CD8-positive, alpha-beta memory T cell (primary cell): ENCODE data around the gene BLVRB. TPM values are rescaled to one million over a fixed set of nuclear protein-coding genes. Genes with fewer than 3 reads are reported as not detected.

Source experiments
- CTCF ChIA-PET: fragments of 350-600 bp; sonication (Branson Sonifier 250); formaldehyde crosslinking; loops from one replicate; lab custom pipeline; 2021; ENCODE audit warnings: antibody characterized with exemption; lab: Charles Lee
- POLR2A ChIA-PET: fragments of 350-600 bp; sonication (Branson Sonifier 250); formaldehyde crosslinking; loops from one replicate; lab custom pipeline; 2021; ENCODE audit warnings: antibody characterized with exemption; lab: Charles Lee
- DNase-seq, 5 donors: peaks; one replicate each; pipeline versions ENCODE4 v3.0.0 to v3.0.0-alpha.2; 2020 to 2022; ENCODE audit warnings: mixed read lengths in 1 of 5
- H3K27ac ChIP-seq: one replicate; pipeline ENCODE4 v1.7.0; 2013; ENCODE audit warnings: low read depth, mild to moderate bottlenecking, low read length, moderate library complexity
- H3K27me3 ChIP-seq: 2 replicates; pipeline ENCODE4 v1.7.0; 2013; ENCODE audit warnings: low read length, mild to moderate bottlenecking; ENCODE audit not compliant: insufficient read depth, poor library complexity, severe bottlenecking
- H3K36me3 ChIP-seq: 2 replicates; pipeline ENCODE4 v1.7.0; 2013; ENCODE audit warnings: mild to moderate bottlenecking, low read length, moderate library complexity; ENCODE audit not compliant: insufficient read depth
- H3K4me1 ChIP-seq: 2 replicates; pipeline ENCODE4 v1.7.0; 2013; ENCODE audit warnings: mild to moderate bottlenecking, low read length, moderate library complexity; ENCODE audit not compliant: insufficient read depth
- H3K4me3 ChIP-seq: 2 replicates; pipeline ENCODE4 v1.7.0; 2013; ENCODE audit warnings: mild to moderate bottlenecking, low read length
- H3K9me3 ChIP-seq: 2 replicates; pipeline ENCODE4 v1.7.0; 2013; ENCODE audit warnings: mild to moderate bottlenecking, low read length
- H3K27ac Mint-ChIP-seq, 8 donors: one replicate each; pipeline ENCODE4 v1.8.0; 2020 to 2021; ENCODE audit warnings: mixed read lengths in 8 of 8, mild to moderate bottlenecking in 6 of 8, inconsistent platforms in 3 of 8, moderate library complexity in 3 of 8
- H3K27me3 Mint-ChIP-seq, 2 donors: one replicate each; pipeline ENCODE4 v1.8.0; 2020 to 2021; ENCODE audit warnings: mixed read lengths in 2 of 2, mild to moderate bottlenecking in 1 of 2, moderate library complexity in 1 of 2
- H3K36me3 Mint-ChIP-seq, 3 donors: one replicate each; pipeline ENCODE4 v1.8.0; 2020 to 2021; ENCODE audit warnings: mixed read lengths in 3 of 3, inconsistent platforms in 1 of 3, mild to moderate bottlenecking in 1 of 3
- H3K4me1 Mint-ChIP-seq, 3 donors: one replicate each; pipeline ENCODE4 v1.8.0; 2020 to 2021; ENCODE audit warnings: mixed read lengths in 3 of 3, inconsistent platforms in 1 of 3, mild to moderate bottlenecking in 1 of 3
- H3K4me3 Mint-ChIP-seq, 7 donors: one replicate each; pipeline ENCODE4 v1.8.0; 2020 to 2021; ENCODE audit warnings: mixed read lengths in 7 of 7, mild to moderate bottlenecking in 6 of 7, moderate library complexity in 4 of 7, inconsistent platforms in 2 of 7
- H3K9me3 Mint-ChIP-seq, 5 donors: one replicate each; pipeline ENCODE4 v1.8.0; 2020 to 2022; ENCODE audit warnings: mixed read lengths in 5 of 5, mild to moderate bottlenecking in 3 of 5, moderate library complexity in 2 of 5, inconsistent platforms in 1 of 5
- polyA plus RNA-seq: library from polyadenylated mRNA; unstranded; fragments of 300-500 nt; fragmentation: Illumina TruSeq; gene quantifications from one replicate; pipeline ENCODE4 v1.2.3, GENCODE V29; 2021
- total RNA-seq, 2 experiments: library from RNA; stranded (reverse); gene quantifications; one replicate each; pipeline ENCODE4 v1.2.3, GENCODE V29; 2021

The BLVRB gene
- total and polyA plus RNA-seq, 3 experiments from 2014 or later, result 17.4 to 22.8 (median 18.9) TPM

DNA sequence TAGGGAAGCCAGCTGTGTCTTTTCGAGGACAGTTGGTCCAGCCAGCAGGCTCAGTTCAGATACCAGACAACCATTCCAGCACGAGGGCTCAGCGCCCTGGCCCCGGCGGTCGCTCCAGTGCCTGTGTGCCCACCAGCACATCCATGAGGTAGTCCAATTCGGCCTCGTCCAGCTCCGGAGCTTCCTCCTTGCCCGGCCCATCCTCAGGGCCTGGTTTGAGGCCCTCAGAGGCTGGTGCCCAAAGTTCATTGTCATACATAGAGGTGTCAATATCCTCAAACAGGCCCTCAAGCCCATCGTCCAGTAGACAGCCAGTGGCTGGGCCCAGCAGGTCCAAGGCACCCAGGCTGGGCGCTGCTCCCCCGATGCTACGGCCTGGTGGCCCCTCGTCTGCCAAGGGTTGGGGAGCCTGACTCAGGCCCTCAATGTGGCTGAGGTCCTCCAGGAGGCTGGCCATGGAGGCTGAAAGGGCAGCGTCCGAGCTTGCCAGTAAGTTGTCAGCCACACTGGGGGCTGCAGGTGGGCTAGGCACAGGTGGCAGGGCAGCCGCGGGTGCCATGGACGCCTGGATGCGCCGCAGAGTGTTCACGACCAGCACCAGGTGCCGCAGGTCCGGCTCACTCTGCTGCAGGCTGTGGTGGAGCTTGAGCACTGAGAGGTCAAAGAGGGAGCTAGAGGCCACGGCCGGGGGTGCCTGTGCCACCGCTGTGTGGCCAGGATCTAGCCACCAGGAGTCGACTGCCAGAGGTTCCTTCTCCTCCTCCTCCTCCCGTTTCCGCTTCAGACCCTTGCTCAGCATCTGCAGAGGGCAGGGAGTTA lies 42.6 kb downstream of the BLVRB start:
- Mint-ChIP-seq H3K9me3 (no peaks in the 10 kb centered on the region), H3K27ac (peak overlapping the region in 3 of 8 donors; percentile 21 to 94 (median 60)), H3K4me1 (peaks cover 28 to 37% (median 35%) of the 10 kb centered on the region in 3 donors), H3K36me3 (peaks cover 0 to 26% (median 0%) of the 10 kb centered on the region in 3 donors), H3K27me3 (peaks cover 0 to 6% of the 10 kb centered on the region in 2 donors), H3K4me3 (peak overlapping the region in 6 of 7 donors; percentile 26 to 96 (median 67))
- Histone ChIP-seq H3K27ac (no peak overlapping the region), H3K27me3 (no peaks in the 10 kb centered on the region), H3K36me3 (no peaks in the 10 kb centered on the region), H3K9me3 (no peaks in the 10 kb centered on the region), H3K4me3 (no peak overlapping the region), H3K4me1 (peaks cover 20% of the 10 kb centered on the region)
- ChIA-PET POLR2A (interaction anchor here (0.6 to 1.3 kb wide), 2 partner anchors 20 to 27 kb away, joined by 3 to 4 read pairs; no protein-coding TSS in a partner anchor), CTCF (interaction anchor here (1.0 to 4.3 kb wide), 3 partner anchors 15 to 179 kb away, joined by 3 to 46 read pairs (median 5); partner anchors contain the start of genes BLVRB and SPTBN4)
- no peak for DNase-seq

DNA sequence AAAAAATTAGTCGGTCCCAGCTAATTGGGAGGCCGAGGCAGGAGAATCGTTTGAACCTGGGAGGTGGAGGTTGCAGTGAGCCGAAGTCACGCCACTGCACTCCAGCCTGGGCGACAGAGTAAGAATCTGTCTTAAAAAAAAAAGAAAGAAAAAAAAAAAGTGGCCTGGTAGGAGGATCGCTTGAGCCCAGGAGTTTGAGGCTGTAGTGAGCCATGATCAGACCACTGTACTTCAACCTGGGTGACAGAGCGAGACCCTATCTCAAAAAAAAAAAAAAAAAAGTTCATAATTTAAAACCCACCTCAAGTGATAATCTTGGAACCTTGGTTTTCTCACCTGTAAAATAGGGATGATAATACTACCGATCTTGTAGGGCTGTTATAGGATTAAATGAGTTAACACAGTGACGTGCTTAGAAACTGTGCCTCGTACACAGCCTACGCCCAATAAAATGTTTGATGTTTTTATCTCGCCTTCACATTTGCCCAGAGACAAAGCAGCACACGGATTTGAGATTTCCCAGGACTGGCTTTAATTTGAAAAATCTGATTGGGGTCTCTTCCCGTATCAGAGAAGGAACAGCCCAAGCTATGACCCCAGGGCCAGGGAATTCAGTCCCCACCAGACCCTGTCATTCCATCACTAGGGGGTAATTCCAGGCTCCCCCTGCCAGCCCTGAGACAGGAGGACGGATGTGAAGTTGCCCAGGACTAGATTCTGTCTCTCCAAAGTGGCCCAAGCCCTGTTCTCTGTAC lies 43.4 kb downstream of the BLVRB start:
- Mint-ChIP-seq H3K4me3 (peak overlapping the region; percentile 26 to 96 (median 85)), H3K27ac (peak overlapping the region; percentile 32 to 96 (median 84)), H3K9me3 (no peaks in the 10 kb centered on the region), H3K27me3 (peaks cover 0 to 6% of the 10 kb centered on the region in 2 donors), H3K36me3 (peaks cover 0 to 26% (median 0%) of the 10 kb centered on the region in 3 donors), H3K4me1 (peaks cover 30 to 40% (median 38%) of the 10 kb centered on the region in 3 donors)
- Histone ChIP-seq H3K27ac (peak overlapping the region; percentile 90), H3K4me1 (peaks cover 20% of the 10 kb centered on the region), H3K27me3 (no peaks in the 10 kb centered on the region), H3K36me3 (no peaks in the 10 kb centered on the region), H3K4me3 (peak overlapping the region; percentile 81), H3K9me3 (no peaks in the 10 kb centered on the region)
- DNase-seq, result no peak
- CTCF ChIA-PET, result interaction anchor here (1.7 to 4.3 kb wide), 5 partner anchors 9 to 99 kb away, joined by 5 to 46 read pairs (median 6); partner anchors contain the start of genes BLVRB, C19orf47, PLD3 and SPTBN4
- POLR2A ChIA-PET, result interaction anchor here (0.7 kb wide), 2 partner anchors 18 to 35 kb away, joined by 3 to 4 read pairs; no protein-coding TSS in a partner anchor

DNA sequence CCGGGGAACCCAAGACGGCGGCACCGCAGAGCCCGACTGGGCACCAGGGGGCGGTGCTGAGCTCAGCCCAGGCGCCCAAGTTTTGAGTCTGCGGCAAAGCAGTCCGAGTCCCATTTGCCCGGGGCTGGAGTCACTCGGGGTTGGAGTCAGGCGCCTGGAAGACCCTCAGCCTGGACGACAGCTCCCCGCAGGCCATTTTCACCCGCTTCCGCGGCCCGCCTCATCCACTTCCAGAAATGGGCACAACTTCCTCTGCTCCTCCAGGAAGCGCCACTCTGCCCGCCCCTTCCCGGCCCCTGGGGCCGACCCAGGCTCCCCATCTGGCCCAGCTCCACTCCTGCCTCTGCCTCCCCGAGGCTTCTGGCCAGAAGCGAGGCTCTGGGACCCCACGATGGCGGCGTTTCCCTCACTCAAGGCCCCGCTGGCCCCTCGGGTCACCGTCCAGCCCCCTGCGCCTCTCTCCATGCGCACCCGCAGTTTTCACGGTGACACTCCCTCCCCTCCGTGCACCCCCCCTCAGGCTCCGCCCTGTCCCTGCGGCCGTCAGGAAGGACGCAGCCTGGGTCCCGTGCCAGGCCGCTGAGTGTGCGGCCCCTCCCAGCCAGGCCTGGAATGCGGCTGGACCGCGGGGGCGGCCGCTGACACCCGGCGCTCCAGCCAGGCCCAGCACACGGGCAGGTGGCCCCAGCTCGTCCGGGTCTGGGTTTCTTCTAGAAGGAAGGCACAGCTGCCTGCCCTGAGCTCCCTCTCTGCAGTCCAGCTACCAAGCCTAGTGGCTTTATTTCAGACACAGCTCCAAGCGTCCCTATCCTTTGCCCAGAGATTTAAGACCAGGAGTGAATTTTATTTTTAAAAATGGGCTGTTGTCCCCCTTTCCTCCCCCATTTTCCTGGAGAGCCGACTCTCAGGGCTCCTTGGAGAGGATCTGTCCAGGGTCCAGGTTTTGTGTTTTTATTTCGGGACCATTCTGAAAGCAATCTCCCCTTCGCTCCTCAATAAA lies 44.5 kb downstream of the BLVRB start:
- ChIA-PET POLR2A (interaction anchor here (0.6 to 1.7 kb wide), 11 partner anchors 16 to 1656 kb away, joined by 3 to 15 read pairs (median 4); partner anchors contain the start of genes BLVRB, SERTAD3 and SPTBN4), CTCF (interaction anchor here (0.7 to 4.3 kb wide), 31 partner anchors 9 to 427 kb away, joined by 3 to 46 read pairs (median 5); partner anchors contain the start of genes BLVRB, C19orf47, PLD3 and SERTAD3)
- Mint-ChIP-seq H3K36me3 (peaks cover 0 to 26% (median 0%) of the 10 kb centered on the region in 3 donors), H3K27me3 (peaks cover 0 to 6% of the 10 kb centered on the region in 2 donors), H3K27ac (peak overlapping the region; percentile 89 to 96 (median 94)), H3K4me3 (peak overlapping the region; percentile 83 to 96 (median 87)), H3K9me3 (no peaks in the 10 kb centered on the region), H3K4me1 (peaks cover 29 to 40% (median 38%) of the 10 kb centered on the region in 3 donors)
- H3K27me3 ChIP-seq, result no peaks in the 10 kb centered on the region
- peak overlapping the region; percentile 90 for H3K27ac ChIP-seq
- peaks cover 20% of the 10 kb centered on the region for H3K4me1 ChIP-seq
- no peaks in the 10 kb centered on the region for H3K36me3 ChIP-seq
- H3K4me3 ChIP-seq, result peak overlapping the region; percentile 81
- peak; percentile 61 to 83 (median 73) for DNase-seq
- H3K9me3 ChIP-seq, result no peaks in the 10 kb centered on the region

DNA sequence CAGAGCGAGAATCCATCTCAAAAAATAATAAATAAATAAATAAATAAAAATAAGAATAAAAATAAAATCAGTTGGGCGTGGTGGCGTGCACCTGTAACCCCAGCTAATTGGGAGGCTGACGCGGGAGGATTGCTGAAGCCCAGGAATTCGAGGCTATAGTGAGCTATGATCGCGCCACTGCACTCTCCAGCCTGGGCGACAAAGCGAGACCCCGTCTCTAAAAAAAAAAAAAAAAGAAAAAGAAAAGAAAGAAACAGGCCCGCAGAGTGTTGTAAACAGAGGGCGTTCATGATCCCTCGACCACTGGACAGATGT lies 45.1 kb downstream of the BLVRB start:
- H3K4me1 ChIP-seq, result peaks cover 20% of the 10 kb centered on the region
- H3K4me3 ChIP-seq, result peak overlapping the region; percentile 81
- H3K27me3 ChIP-seq, result no peaks in the 10 kb centered on the region
- no peaks in the 10 kb centered on the region for H3K36me3 ChIP-seq
- Mint-ChIP-seq H3K9me3 (no peaks in the 10 kb centered on the region), H3K4me3 (peak overlapping the region; percentile 83 to 96 (median 87)), H3K4me1 (peaks cover 25 to 35% (median 34%) of the 10 kb centered on the region in 3 donors), H3K27me3 (peaks cover 0 to 4% of the 10 kb centered on the region in 2 donors), H3K27ac (peak overlapping the region; percentile 20 to 94 (median 87)), H3K36me3 (peaks cover 0 to 23% (median 0%) of the 10 kb centered on the region in 3 donors)
- ChIA-PET CTCF (interaction anchor here (0.7 to 4.3 kb wide), 31 partner anchors 8 to 427 kb away, joined by 3 to 46 read pairs (median 5); partner anchors contain the start of genes BLVRB, C19orf47, PLD3 and SERTAD3), POLR2A (interaction anchor here (0.6 to 1.7 kb wide), 9 partner anchors 17 to 1656 kb away, joined by 3 to 11 read pairs (median 4); partner anchors contain the start of genes BLVRB, SERTAD3 and SPTBN4)
- no peak for DNase-seq
- H3K27ac ChIP-seq, result peak overlapping the region; percentile 90
- H3K9me3 ChIP-seq, result no peaks in the 10 kb centered on the region

DNA sequence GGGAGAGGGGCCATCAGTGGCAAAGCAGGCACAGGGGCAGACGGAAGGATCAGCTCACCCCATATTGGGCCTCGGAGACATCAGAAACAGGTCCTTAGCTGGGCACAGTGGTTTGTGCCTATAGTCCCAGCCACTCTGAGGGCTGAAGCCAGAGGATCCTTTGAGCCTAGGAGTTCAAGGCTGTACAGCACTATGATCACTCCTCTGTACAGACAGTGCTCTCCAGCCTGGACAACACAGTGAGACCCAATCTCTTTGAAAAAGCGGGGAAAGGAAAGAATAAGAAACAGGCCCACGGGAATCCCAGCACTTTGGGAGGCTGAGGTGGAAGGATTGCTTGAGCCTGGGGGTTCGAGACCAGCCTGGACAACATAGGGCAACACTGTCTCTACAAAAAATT lies 45.8 kb downstream of the BLVRB start:
- Mint-ChIP-seq H3K9me3 (no peaks in the 10 kb centered on the region), H3K36me3 (peaks cover 0 to 18% (median 0%) of the 10 kb centered on the region in 3 donors), H3K27ac (peak overlapping the region in 4 of 8 donors; percentile 61 to 94 (median 70)), H3K27me3 (peaks cover 0 to 3% of the 10 kb centered on the region in 2 donors), H3K4me3 (peak overlapping the region; percentile 40 to 94 (median 74)), H3K4me1 (peaks cover 23 to 32% (median 31%) of the 10 kb centered on the region in 3 donors)
- no peak for DNase-seq
- no peaks in the 10 kb centered on the region for H3K36me3 ChIP-seq
- H3K4me1 ChIP-seq, result peaks cover 18% of the 10 kb centered on the region
- ChIA-PET POLR2A (interaction anchor here (0.7 to 1.7 kb wide), 6 partner anchors 16 to 1657 kb away, joined by 3 to 11 read pairs (median 6); partner anchors contain the start of genes BLVRB, SERTAD3 and SPTBN4), CTCF (interaction anchor here (0.7 to 4.3 kb wide), 22 partner anchors 9 to 428 kb away, joined by 3 to 46 read pairs (median 6); partner anchors contain the start of genes BLVRB, C19orf47, PLD3 and SERTAD3)
- H3K27me3 ChIP-seq, result no peaks in the 10 kb centered on the region
- no peaks in the 10 kb centered on the region for H3K9me3 ChIP-seq
- H3K4me3 ChIP-seq, result no peak overlapping the region
- no peak overlapping the region for H3K27ac ChIP-seq

DNA sequence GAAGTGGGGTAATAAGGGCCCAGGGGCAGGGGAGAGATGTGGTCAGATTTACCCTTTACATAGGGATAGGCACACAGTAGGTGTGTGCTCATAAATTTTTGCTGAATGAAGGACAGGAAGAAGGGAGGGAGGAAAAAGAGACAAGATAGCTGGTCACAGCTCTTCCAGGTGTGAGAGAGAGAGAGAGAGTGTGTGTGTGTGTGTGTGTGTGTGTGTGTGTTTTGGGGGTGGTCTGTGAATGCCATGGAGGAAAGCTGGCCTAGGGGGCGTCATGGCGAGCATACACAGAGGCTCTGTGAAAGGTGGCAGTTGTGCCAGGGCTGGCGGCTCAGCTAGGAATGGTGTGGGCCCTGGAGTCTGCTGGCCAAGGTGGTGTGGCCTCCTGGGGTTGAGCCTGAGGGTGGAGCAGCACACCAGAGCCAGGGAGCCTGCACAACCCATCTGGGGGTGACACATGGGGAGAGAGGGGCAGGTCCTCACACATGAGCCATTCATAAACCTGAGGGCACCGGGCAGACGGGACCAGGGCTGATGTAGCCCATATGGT lies 46.4 kb downstream of the BLVRB start:
- H3K27ac Mint-ChIP-seq, result peak overlapping the region in 2 of 8 donors; percentile 61 to 94
- no peak for DNase-seq
- peaks cover 0 to 1% of the 10 kb centered on the region in 2 donors for H3K27me3 Mint-ChIP-seq
- peaks cover 13% of the 10 kb centered on the region for H3K4me1 ChIP-seq
- H3K36me3 Mint-ChIP-seq, result peaks cover 0 to 14% (median 0%) of the 10 kb centered on the region in 3 donors
- no peaks in the 10 kb centered on the region for H3K9me3 Mint-ChIP-seq
- no peaks in the 10 kb centered on the region for H3K9me3 ChIP-seq
- H3K4me3 Mint-ChIP-seq, result peak overlapping the region in 5 of 7 donors; percentile 36 to 94 (median 68)
- H3K4me3 ChIP-seq, result no peak overlapping the region
- ChIA-PET POLR2A (no interaction called here), CTCF (interaction anchor here (1.5 kb wide), 1 partner anchor 33 kb away, joined by 3 read pairs; no protein-coding TSS in a partner anchor)
- no peak overlapping the region for H3K27ac ChIP-seq
- peaks cover 18 to 26% (median 25%) of the 10 kb centered on the region in 3 donors for H3K4me1 Mint-ChIP-seq
- H3K36me3 ChIP-seq, result no peaks in the 10 kb centered on the region
- no peaks in the 10 kb centered on the region for H3K27me3 ChIP-seq
